A673 (cell line): ENCODE data around the gene MGST2. TPM values are rescaled to one million over a fixed set of nuclear protein-coding genes. Genes with fewer than 3 reads are reported as not detected.

ENCODE experiments used
- BruUV-seq: library from RNA; stranded (reverse); fragments of 400-500 nt; replicated peaks from 2 replicates; lab custom pipeline; 2021; lab: Mats Ljungman, UMichigan
- CTCF ChIA-PET: fragments of 300-600 bp; sonication (Branson Sonifier 250); formaldehyde crosslinking; loops from one replicate; lab custom pipeline; 2022; ENCODE audit warnings: antibody characterized with exemption; lab: Charles Lee
- POLR2A ChIA-PET: fragments of 300-600 bp; sonication (Branson Sonifier 250); formaldehyde crosslinking; loops from one replicate; lab custom pipeline; 2022; ENCODE audit warnings: antibody characterized with exemption; ENCODE audit not compliant: low non-redundant PET; lab: Charles Lee
- DNase-seq: peaks from one replicate; pipeline ENCODE4 v3.0.0-alpha.2; 2015; ENCODE audit warnings: low spot score
- H3K27ac ChIP-seq: fragments of 200-600 bp; sonication (generic); 2 replicates; pipeline ENCODE4 v1.5.1; 2016; ENCODE audit warnings: mixed run types, low read depth, mild to moderate bottlenecking, mixed read lengths, antibody characterized with exemption, low read length; ENCODE audit not compliant: poor library complexity, severe bottlenecking
- H3K27me3 ChIP-seq: fragments of 200-600 bp; sonication (generic); replicated peaks from 2 replicates; pipeline ENCODE4 v1.6.1; 2017; ENCODE audit warnings: mixed run types, low read depth, mild to moderate bottlenecking, mixed read lengths, antibody characterized with exemption, low read length; ENCODE audit not compliant: insufficient read depth, poor library complexity
- H3K36me3 ChIP-seq: fragments of 200-600 bp; sonication (generic); 2 replicates; pipeline ENCODE4 v1.6.1; 2016; ENCODE audit warnings: mixed run types, mild to moderate bottlenecking, mixed read lengths, antibody characterized with exemption, low read length; ENCODE audit not compliant: insufficient read depth, poor library complexity, severe bottlenecking
- H3K4me1 ChIP-seq: fragments of 200-600 bp; sonication (generic); 2 replicates; pipeline ENCODE4 v1.6.1; 2017; ENCODE audit warnings: mixed run types, mild to moderate bottlenecking, mixed read lengths, antibody characterized with exemption, low read length; ENCODE audit not compliant: insufficient read depth, poor library complexity, severe bottlenecking
- H3K4me3 ChIP-seq: fragments of 200-600 bp; sonication (generic); 2 replicates; pipeline ENCODE4 v1.5.1; 2016; ENCODE audit warnings: low read depth, mixed run types, mild to moderate bottlenecking, mixed read lengths, low read length; ENCODE audit not compliant: poor library complexity, severe bottlenecking
- H3K9me3 ChIP-seq: fragments of 200-600 bp; sonication (generic); 2 replicates; pipeline ENCODE4 v1.6.1; 2016; ENCODE audit warnings: mixed run types, low read depth, mild to moderate bottlenecking, mixed read lengths, antibody characterized with exemption, low read length; ENCODE audit not compliant: poor library complexity, severe bottlenecking
- CTCF ChIP-seq: fragments of 300-800, 200-600 bp; sonication (generic); conservative IDR thresholded peaks from 2 replicates; pipeline ENCODE4 v1.5.1; 2017; ENCODE audit warnings: low read depth, mild to moderate bottlenecking, antibody characterized with exemption, low read length, moderate library complexity, mixed read lengths
- EZH2 ChIP-seq: fragments of 200-600 bp; sonication (generic); IDR thresholded peaks from 2 replicates; pipeline ENCODE4 v1.6.1; 2017; ENCODE audit warnings: borderline replicate concordance, low read depth, mild to moderate bottlenecking, mixed read lengths, antibody characterized with exemption, low read length; ENCODE audit not compliant: poor library complexity, severe bottlenecking
- intact Hi-C: fragments of 100-400 bp; cut with micrococcal nuclease; formaldehyde crosslinking; loops from one replicate; pipeline ENCODE4 v1.10.0; 2022; ENCODE audit not compliant: unreplicated experiment
- total RNA-seq: library from RNA; stranded (reverse); gene quantifications from 2 replicates; pipeline ENCODE4 v1.2.3, GENCODE V29; 2021

MGST2 gene
- total RNA-seq, 1 experiment from 2014 or later: 7.0 TPM

- ChIA-PET POLR2A (no interaction called here), CTCF (no interaction called here)
- DNase-seq: no peak
- no peak overlapping the region for H3K27ac ChIP-seq
- no peaks in the 10 kb centered on the region for H3K4me1 ChIP-seq
- no peaks in the 10 kb centered on the region for H3K36me3 ChIP-seq
- H3K4me3 ChIP-seq: no peak overlapping the region
- H3K27me3 ChIP-seq: no peaks in the 10 kb centered on the region
- intact Hi-C loops: no loop called here
- H3K9me3 ChIP-seq: no peaks in the 10 kb centered on the region
- no TSS peak for BruUV-seq
- no peak for TF ChIP-seq CTCF
- TF ChIP-seq EZH2: no peak
These were observed 22.4 kb upstream of the MGST2 start for GRCh38 chr4:139643042-139643895.

- intact Hi-C loops: no loop called here
- H3K27me3 ChIP-seq: no peaks in the 10 kb centered on the region
- no peaks in the 10 kb centered on the region for H3K4me1 ChIP-seq
- BruUV-seq: no TSS peak
- TF ChIP-seq EZH2 (no peak), CTCF (no peak)
- no peaks in the 10 kb centered on the region for H3K9me3 ChIP-seq
- ChIA-PET CTCF (no interaction called here), POLR2A (interaction anchor here (0.7 kb wide), 1 partner anchor 87 kb away, joined by 10 read pairs; no protein-coding TSS in a partner anchor)
- H3K4me3 ChIP-seq: no peak overlapping the region
- no peaks in the 10 kb centered on the region for H3K36me3 ChIP-seq
- no peak overlapping the region for H3K27ac ChIP-seq
- no peak for DNase-seq
These were observed 20.2 kb upstream of the MGST2 start for GRCh38 chr4:139645458-139645857.

GRCh38 chr4:139647184-139647583 is 18.4 kb upstream of the MGST2 start:
- ChIA-PET POLR2A (no interaction called here), CTCF (no interaction called here)
- Histone ChIP-seq H3K4me3 (no peak overlapping the region), H3K9me3 (no peaks in the 10 kb centered on the region), H3K4me1 (no peaks in the 10 kb centered on the region), H3K27ac (no peak overlapping the region), H3K27me3 (no peaks in the 10 kb centered on the region), H3K36me3 (no peaks in the 10 kb centered on the region)
- no peak for TF ChIP-seq EZH2
- TF ChIP-seq CTCF: no peak
- no TSS peak for BruUV-seq
- DNase-seq: no peak
- intact Hi-C loops: no loop called here
